ENCODE results near the gene TEFM.

DNA sequence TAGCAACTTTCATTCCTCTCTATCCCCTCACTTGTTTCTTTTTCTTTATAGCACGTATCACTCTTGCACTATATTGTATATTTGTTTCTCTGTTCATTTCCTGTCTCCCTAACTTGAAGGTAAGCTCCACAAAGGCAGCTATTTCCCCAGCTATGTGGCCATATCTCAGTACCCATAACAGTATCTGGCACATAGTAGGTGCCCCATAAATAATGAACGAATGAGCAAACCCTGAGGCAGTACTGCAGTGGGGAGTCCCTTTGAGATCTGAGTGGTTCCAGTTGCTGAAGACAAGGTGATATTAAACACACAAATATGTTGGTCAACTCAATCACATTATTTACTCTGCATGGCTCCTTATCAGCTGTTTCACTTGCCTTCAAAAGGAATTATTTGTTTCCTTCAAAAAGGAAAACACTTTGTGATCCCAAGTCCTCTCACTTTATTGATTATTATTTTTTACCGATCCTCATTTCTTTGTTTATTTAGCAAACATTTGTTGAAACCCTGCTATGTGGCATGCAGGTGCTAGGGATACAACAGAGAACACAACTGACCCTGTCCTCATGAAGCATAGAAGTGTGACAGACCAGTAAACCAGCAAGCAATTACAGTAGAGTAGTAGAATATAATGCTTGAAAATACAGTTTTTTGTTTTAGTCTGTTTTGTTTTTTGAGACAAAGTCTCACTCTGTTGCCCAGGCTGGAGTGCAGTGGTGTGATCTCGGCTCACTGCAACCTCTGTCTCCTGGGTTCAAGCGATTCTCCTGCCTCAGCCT, 10.0 kb upstream of the TEFM start:
- TF ChIP-seq, protein P1, sequence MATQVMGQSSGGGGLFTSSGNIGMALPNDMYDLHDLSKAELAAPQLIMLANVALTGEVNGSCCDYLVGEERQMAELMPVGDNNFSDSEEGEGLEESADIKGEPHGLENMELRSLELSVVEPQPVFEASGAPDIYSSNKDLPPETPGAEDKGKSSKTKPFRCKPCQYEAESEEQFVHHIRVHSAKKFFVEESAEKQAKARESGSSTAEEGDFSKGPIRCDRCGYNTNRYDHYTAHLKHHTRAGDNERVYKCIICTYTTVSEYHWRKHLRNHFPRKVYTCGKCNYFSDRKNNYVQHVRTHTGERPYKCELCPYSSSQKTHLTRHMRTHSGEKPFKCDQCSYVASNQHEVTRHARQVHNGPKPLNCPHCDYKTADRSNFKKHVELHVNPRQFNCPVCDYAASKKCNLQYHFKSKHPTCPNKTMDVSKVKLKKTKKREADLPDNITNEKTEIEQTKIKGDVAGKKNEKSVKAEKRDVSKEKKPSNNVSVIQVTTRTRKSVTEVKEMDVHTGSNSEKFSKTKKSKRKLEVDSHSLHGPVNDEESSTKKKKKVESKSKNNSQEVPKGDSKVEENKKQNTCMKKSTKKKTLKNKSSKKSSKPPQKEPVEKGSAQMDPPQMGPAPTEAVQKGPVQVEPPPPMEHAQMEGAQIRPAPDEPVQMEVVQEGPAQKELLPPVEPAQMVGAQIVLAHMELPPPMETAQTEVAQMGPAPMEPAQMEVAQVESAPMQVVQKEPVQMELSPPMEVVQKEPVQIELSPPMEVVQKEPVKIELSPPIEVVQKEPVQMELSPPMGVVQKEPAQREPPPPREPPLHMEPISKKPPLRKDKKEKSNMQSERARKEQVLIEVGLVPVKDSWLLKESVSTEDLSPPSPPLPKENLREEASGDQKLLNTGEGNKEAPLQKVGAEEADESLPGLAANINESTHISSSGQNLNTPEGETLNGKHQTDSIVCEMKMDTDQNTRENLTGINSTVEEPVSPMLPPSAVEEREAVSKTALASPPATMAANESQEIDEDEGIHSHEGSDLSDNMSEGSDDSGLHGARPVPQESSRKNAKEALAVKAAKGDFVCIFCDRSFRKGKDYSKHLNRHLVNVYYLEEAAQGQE (IDR thresholded peaks at IDR 0.05; ENCODE audit: insufficient read depth in 1 of 2, low read depth in 2 of 2, low read length in 2 of 2): no peak
- no peak for TF ChIP-seq TAF1 (IDR thresholded peaks at IDR 0.05; ENCODE audit: borderline replicate concordance, insufficient read depth, low read length)
